ENCODE data around the gene C11orf68. TPM values are rescaled to one million over a fixed set of nuclear protein-coding genes. Genes with fewer than 3 reads are reported as not detected.

C11orf68 gene
- total and polyA plus RNA-seq, 2 of the 8 experiments (the other 6 are each of a cell fraction or from before 2014, with no cell fraction given): 24.0 to 51.2 TPM

- H2BK15ac ChIP-seq (ENCODE audit: low read length): no peak overlapping the region
- no peak overlapping the region for H2BK120ac ChIP-seq (replicated peaks; ENCODE audit: low read depth, low read length)
- H3K4ac ChIP-seq (replicated peaks; ENCODE audit: insufficient read length, low read depth, low read length): no peak overlapping the region
- H3K18ac ChIP-seq (ENCODE audit: extremely low read depth, low read length): no peak overlapping the region
- H3K4me2 ChIP-seq (ENCODE audit: insufficient read depth in 1 of 2, low read depth in 2 of 2, low read length in 2 of 2): no peak overlapping the region
- H2AFZ ChIP-seq (ENCODE audit: low read length): no peak overlapping the region
- H3K79me2 ChIP-seq (ENCODE audit: control insufficient read depth in 1 of 2, insufficient read depth in 2 of 2, low read length in 2 of 2): peaks cover 0 to 1% of the 10 kb centered on the region in 2 experiments; a peak in 1 of 4 replicates
- no peak overlapping the region for H3K9ac ChIP-seq (replicated peaks in 1 of 4; ENCODE audit: extremely low read depth in 1 of 4, low read depth in 3 of 4, low read length in 3 of 4)
- no peak overlapping the region for H2BK5ac ChIP-seq (ENCODE audit: low read depth, low read length)
- H3K23me2 ChIP-seq (ENCODE audit: low read depth, low read length): peaks cover under 1% of the 10 kb centered on the region; the same call in 1 of the 2 replicates
- H3K36me3 ChIP-seq (ENCODE audit: control insufficient read depth in 2 of 4, insufficient read depth in 4 of 4, low read length in 3 of 4): peaks cover 8 to 22% (median 18%) of the 10 kb centered on the region in 4 experiments; a peak in 7 of 8 replicates
- H3K4me1 ChIP-seq (replicated peaks in 1 of 4; ENCODE audit: control insufficient read depth in 3 of 4, insufficient read depth in 4 of 4, low read length in 3 of 4): peaks cover 0 to 3% (median 2%) of the 10 kb centered on the region in 4 experiments; a peak in 4 of 7 replicates
- H3K56ac ChIP-seq (replicated peaks; ENCODE audit: insufficient read length, low read depth, low read length): no peak overlapping the region
- POLR2A ChIA-PET (ENCODE audit: partially characterized antibody): interaction anchor here (1.1 to 39.7 kb wide), 5 partner anchors 8 to 163 kb away, joined by 3 to 1071 read pairs (median 6); partner anchors contain the start of genes BANF1, CCDC85B, CFL1 and EFEMP2
- H3K27ac ChIP-seq (ENCODE audit: low read depth, low read length): no peak overlapping the region
- H4K8ac ChIP-seq (ENCODE audit: extremely low read depth, insufficient read depth, low read length): no peak overlapping the region
- H2BK12ac ChIP-seq (ENCODE audit: low read depth, low read length): no peak overlapping the region
- H3K14ac ChIP-seq (ENCODE audit: insufficient read length): no peak overlapping the region
- no peaks in the 10 kb centered on the region for H3K9me3 ChIP-seq (ENCODE audit: insufficient read depth in 2 of 2, low read depth in 1 of 2, low read length in 1 of 2)
- H3K79me1 ChIP-seq (ENCODE audit: low read depth, low read length): no peaks in the 10 kb centered on the region
- no peak for FAIRE-seq
- H2AK5ac ChIP-seq (ENCODE audit: low read depth, low read length): no peak overlapping the region
- no peak overlapping the region for H2BK20ac ChIP-seq (ENCODE audit: low read length)
- H3K27me3 ChIP-seq (replicated peaks in 1 of 4; ENCODE audit: control insufficient read depth in 3 of 4, extremely low read depth in 1 of 4, insufficient read depth in 3 of 4, low read length in 3 of 4): no peaks in the 10 kb centered on the region
- peaks cover 5 to 6% of the 10 kb centered on the region in 2 experiments for H4K20me1 ChIP-seq (replicated peaks in 1 of 2; ENCODE audit: control insufficient read depth in 1 of 2, insufficient read depth in 2 of 2, low read length in 2 of 2)
- H4K91ac ChIP-seq (replicated peaks; ENCODE audit: insufficient read length, low read length): no peak overlapping the region
- no peak overlapping the region for H4K5ac ChIP-seq (ENCODE audit: insufficient read length, low read depth, low read length)
- H3K4me3 ChIP-seq (ENCODE audit: extremely low read depth in 1 of 4, insufficient read depth in 2 of 4, low read depth in 3 of 4, low read length in 4 of 4): no peak overlapping the region
- 90% methylated on average over 28 of the region's 30 CpGs; no CpG with 5 or more reads in 1 of the 2 experiments for WGBS, 2 experiments (ENCODE audit: extremely low coverage in 1 of 2, insufficient coverage in 1 of 2, insufficient read length in 1 of 2, insufficient replicate concordance in 2 of 2, low coverage in 1 of 2, low lambda C conversion rate in 2 of 2, missing lambda C conversion rate in 1 of 2)
- CTCF ChIA-PET (ENCODE audit: partially characterized antibody): interaction anchor here (0.7 to 19.6 kb wide), 14 partner anchors 10 to 171 kb away, joined by 3 to 283 read pairs (median 30); partner anchors contain the start of genes CCDC85B, CFL1, EFEMP2 and FOSL1
- no peak for DNase-seq (ENCODE audit: low read depth in 1 of 2, low spot score in 2 of 2)
- H3K23ac ChIP-seq (ENCODE audit: insufficient read length): no peak overlapping the region
- TF ChIP-seq EZH2 (IDR thresholded peaks at IDR 0.05; ENCODE audit: low read depth, low read length, severe bottlenecking) (no peak), TCF12 (IDR thresholded peaks at IDR 0.05; ENCODE audit: low read depth, low read length) (no peak), JUND (IDR thresholded peaks at IDR 0.05; ENCODE audit: low read length) (no peak), MAX (IDR thresholded peaks at IDR 0.05) (no peak), CEBPB (IDR thresholded peaks at IDR 0.05; ENCODE audit: low read depth, low read length) (no peak), KDM5A (IDR thresholded peaks at IDR 0.05; ENCODE audit: low read length) (no peak), POLR2A (IDR thresholded peaks at IDR 0.05; ENCODE audit: control extremely low read depth in 1 of 2, low read depth in 2 of 2, low read length in 2 of 2) (no peak), ZNF274 (IDR thresholded peaks at IDR 0.05; ENCODE audit: borderline replicate concordance, extremely low read depth, low read length) (no peak), TAF1 (IDR thresholded peaks at IDR 0.05; ENCODE audit: low read depth, low read length) (no peak), TEAD4 (IDR thresholded peaks at IDR 0.05; ENCODE audit: low read depth, low read length) (no peak), CHD2 (IDR thresholded peaks at IDR 0.05; ENCODE audit: low read length) (no peak)
Measured at GRCh38 chr11:65882120-65883057, 36.5 kb downstream of the C11orf68 start.
